IMR-90 (cell line): ENCODE measurements around the gene XPC.

Source experiments
- BHLHE40 ChIP-seq: fragments of 150-350 bp; IDR thresholded peaks from 2 replicates; pipeline ENCODE4 v1.6.1; 2016; ENCODE audit warnings: mild to moderate bottlenecking, low read depth, low read length
- CEBPB ChIP-seq: IDR thresholded peaks from 2 replicates; pipeline ENCODE4 v1.6.1; 2012; ENCODE audit warnings: low read depth, low read length, improper control_type of control experiment
- CTCF ChIP-seq: conservative IDR thresholded peaks from 2 replicates; pipeline ENCODE4 v1.5.1; 2012; ENCODE audit warnings: mild to moderate bottlenecking, low read depth, low read length, improper control_type of control experiment
- MAFK ChIP-seq: IDR thresholded peaks from 2 replicates; pipeline ENCODE4 v1.6.1; 2012; ENCODE audit warnings: low read depth, low read length, improper control_type of control experiment
- RAD21 ChIP-seq: IDR thresholded peaks from 2 replicates; pipeline ENCODE4 v1.6.1; 2012; ENCODE audit warnings: low read length, improper control_type of control experiment
- SMC3 ChIP-seq: fragments of 150-350 bp; IDR thresholded peaks from 2 replicates; pipeline ENCODE4 v1.6.1; 2016; ENCODE audit warnings: low read depth, mild to moderate bottlenecking, antibody characterized with exemption, low read length, moderate library complexity

- TF ChIP-seq CTCF: no peak
- TF ChIP-seq RAD21: no peak
- TF ChIP-seq BHLHE40: no peak
- TF ChIP-seq SMC3: no peak
- no peak for TF ChIP-seq CEBPB
- TF ChIP-seq MAFK: no peak
Measured at GRCh38 chr3:14200841-14201240, 22.4 kb upstream of the XPC start.
